Measurements from ENCODE around the gene KCTD21.
"Not testable (repeated sequence)": the region's sequence is repeated elsewhere in the genome, so short reads cannot be mapped to it uniquely, and the experiment has no call there.

Gene KCTD21

DNA sequence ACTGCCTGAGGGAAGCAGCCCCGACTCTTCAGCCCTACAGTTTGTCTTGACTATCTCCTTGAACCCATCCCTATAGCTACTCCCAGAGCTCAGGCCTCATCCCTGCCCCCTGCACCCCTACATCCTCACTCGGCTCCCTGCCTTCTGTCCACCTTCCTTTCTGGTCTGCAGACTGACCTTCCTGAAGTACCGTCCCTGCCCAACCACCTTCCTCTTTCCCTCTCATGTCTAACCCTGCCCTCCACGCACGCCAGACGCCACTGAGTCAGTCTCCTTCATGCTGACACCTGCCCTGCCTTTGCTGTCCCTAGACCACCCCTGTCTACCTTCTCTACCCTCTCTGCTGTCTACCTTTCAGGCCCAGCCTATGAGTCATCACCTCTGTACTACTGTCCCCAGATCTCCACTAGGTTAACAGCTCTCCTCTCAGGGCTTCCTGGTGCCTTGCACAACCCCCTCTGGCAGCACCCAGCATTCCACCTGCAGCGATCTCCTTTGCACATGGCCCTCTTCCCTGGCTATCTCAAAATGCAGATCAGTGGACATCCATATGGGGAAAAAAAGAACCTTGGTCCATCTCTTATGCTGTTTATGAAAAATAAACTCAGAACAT is 8.9 kb downstream of the KCTD21 start:
- DNase-seq (ENCODE audit: low read depth, low spot score): no peak
- no peak overlapping the region for H3K27ac ChIP-seq

DNA sequence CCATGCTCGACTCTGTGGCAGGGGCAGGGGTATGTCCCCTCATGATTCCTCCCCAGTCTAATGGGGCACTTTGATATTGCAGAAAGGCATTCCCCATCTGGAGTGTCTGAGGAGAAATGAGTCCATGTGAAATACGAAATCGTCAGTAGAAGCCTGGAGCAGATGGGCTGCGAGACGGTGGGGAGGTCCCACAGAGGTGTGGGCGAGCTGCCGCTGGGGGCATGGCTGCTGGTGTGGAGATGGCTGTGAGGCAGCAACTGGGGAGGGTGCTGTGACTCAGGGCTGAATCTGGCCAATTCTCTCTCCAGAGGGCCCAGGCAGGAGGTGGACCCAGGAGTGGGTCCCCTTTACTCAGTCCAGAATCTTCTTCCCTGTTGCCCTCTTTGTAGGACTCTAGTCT is 11.2 kb downstream of the KCTD21 start:
- no peak overlapping the region for H3K27ac ChIP-seq
- no peak for DNase-seq (ENCODE audit: low read depth, low spot score)

GRCh38 chr11:78176605-78177141 is 11.8 kb downstream of the KCTD21 start:
- no peak for DNase-seq (ENCODE audit: low read depth, low spot score)

GRCh38 chr11:78175862-78176261 is 12.6 kb downstream of the KCTD21 start:
- DNase-seq (ENCODE audit: low read depth, low spot score); H3K27ac ChIP-seq: not testable (repeated sequence)

More at GRCh38 chr11:78176605-78177141, 11.8 kb downstream of the KCTD21 start:
- H3K27ac ChIP-seq: no peak overlapping the region

- no peak overlapping the region for H3K27ac ChIP-seq
- DNase-seq (ENCODE audit: low read depth, low spot score): no peak
Observed at GRCh38 chr11:78171951-78172350, 16.5 kb downstream of the KCTD21 start.

DNA sequence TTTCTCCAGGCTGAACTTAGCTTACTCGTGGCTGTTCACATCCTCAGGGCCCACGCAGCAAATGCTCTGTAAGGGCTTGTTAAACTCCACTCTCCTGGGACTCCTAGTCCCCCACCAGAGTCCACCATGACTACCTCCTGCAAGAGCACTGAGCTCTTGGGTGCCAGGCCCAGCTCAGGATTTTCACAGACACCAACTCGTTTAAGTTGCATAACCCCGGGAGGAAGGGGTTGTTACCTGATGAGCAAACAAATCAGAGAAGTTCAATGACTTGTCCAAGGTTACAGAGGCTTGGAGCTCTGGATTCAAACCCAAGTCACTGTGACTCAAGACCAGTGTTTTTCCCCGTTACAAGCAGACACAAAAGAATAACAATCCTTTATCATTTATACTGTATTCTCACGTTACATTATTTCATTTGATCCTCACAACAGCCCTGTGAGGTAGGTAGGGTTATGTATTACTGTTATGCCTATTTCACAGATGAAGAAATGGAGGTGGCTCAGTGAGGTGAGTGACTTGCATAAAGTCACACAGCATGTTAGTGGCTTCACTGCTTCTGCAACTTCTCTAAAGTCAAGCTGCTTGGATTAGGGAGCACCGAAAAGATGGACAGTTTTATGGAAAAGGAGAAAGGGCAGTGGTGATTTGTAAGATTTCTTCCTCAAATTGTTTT is 17.4 kb downstream of the KCTD21 start:
- DNase-seq (ENCODE audit: low read depth, low spot score): no peak
- no peak overlapping the region for H3K27ac ChIP-seq

- H3K27ac ChIP-seq: no peak overlapping the region
- DNase-seq (ENCODE audit: low read depth, low spot score): no peak
Observed at GRCh38 chr11:78170413-78170812, 18.0 kb downstream of the KCTD21 start.

GRCh38 chr11:78168539-78169477 is 19.6 kb downstream of the KCTD21 start:
- no peak overlapping the region for H3K27ac ChIP-seq
- DNase-seq (ENCODE audit: low read depth, low spot score): no peak

GRCh38 chr11:78166855-78167469 is 21.5 kb downstream of the KCTD21 start:
- no peak overlapping the region for H3K27ac ChIP-seq
- no peak for DNase-seq (ENCODE audit: low read depth, low spot score)

- DNase-seq (ENCODE audit: low read depth, low spot score): no peak
- H3K27ac ChIP-seq: no peak overlapping the region
Observed at GRCh38 chr11:78164471-78164870, 24.0 kb downstream of the KCTD21 start.

GRCh38 chr11:78163828-78164227 is 24.6 kb downstream of the KCTD21 start:
- H3K27ac ChIP-seq: no peak overlapping the region
- no peak for DNase-seq (ENCODE audit: low read depth, low spot score)

- no peak for DNase-seq (ENCODE audit: low read depth, low spot score)
- no peak overlapping the region for H3K27ac ChIP-seq
Observed at GRCh38 chr11:78161962-78162371, 26.5 kb downstream of the KCTD21 start.

GRCh38 chr11:78161346-78161745 is 27.1 kb downstream of the KCTD21 start:
- no peak for DNase-seq (ENCODE audit: low read depth, low spot score)
- no peak overlapping the region for H3K27ac ChIP-seq

GRCh38 chr11:78160557-78160956 is 27.9 kb downstream of the KCTD21 start:
- no peak for DNase-seq (ENCODE audit: low read depth, low spot score)
- H3K27ac ChIP-seq: no peak overlapping the region

DNA sequence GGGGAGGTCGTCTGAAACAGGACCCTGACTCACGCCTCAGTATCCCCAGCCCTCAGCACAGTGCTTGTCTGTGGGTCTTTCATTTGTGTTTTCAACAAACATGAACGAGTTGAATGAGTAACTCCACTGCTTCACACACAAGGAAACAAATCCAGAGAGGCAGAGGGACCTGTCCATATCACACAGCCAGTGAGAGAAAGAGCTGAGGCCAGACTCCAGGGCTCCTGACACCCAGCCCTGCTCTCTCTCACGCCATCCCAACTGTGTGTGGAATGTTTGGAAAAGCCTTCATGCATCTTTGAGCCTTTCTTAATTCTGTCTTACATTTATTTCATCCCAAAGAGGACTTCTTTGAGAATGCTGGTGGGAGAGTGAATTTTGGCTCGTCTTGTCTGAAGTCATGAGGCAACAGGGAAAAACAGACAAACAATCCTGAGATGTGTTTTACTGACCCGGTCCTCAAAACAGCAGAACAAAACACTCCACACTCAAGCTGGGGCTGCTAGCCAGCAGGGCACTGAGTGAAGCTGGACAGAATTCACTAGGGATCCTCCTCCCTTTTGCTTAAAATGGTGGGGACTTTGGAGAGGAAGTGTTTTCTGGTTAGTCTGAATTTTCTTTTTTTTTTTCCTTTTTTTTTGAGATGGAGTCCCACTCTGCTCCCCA is 29.3 kb downstream of the KCTD21 start:
- H3K27ac ChIP-seq: no peak overlapping the region
- DNase-seq (ENCODE audit: low read depth, low spot score): no peak

- no peak overlapping the region for H3K27ac ChIP-seq
- DNase-seq (ENCODE audit: low read depth, low spot score): no peak
Observed at GRCh38 chr11:78156127-78156844, 32.1 kb downstream of the KCTD21 start.

- DNase-seq (ENCODE audit: low read depth, low spot score): no peak
- no peak overlapping the region for H3K27ac ChIP-seq
Observed at GRCh38 chr11:78151804-78152203, 36.6 kb downstream of the KCTD21 start.

DNA sequence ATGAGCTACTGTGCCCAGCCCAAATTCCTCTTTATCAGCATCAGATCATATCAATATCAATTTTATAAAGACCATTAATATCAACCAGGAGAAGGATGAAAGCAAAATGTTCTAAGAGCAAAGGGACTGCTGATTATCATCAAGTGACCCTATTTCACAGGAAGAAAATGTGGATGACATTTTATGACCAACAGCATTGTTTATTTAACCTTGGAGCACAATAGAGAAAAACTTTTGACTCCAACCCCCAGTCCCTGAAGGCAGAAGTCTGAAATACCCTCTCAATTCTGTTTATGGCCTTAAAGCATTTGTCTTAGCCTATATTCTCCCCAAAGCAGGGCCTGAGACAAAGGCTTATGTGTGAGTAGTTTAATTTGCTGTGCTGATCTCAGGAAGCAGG is 37.7 kb downstream of the KCTD21 start:
- no peak for DNase-seq (ENCODE audit: low read depth, low spot score)

DNA sequence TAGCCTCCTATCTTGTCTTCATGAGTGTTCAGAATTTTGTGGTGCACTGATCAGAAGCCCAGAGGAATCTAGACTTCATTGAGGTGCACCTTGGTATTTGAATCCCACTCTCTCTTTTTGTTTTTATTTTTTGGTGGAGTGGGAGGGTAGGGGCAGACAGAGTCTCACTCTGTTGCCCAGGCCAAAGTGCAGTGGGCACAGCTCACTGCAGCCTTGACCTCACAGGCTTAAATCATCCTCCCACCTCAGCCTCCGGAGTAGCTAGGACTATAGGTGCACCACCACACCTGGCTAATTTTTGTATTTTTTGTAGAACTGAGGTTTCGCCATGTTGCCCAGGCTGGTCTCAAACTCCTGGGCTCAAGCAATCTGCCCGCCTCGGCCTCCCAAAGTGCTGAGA is 38.1 kb downstream of the KCTD21 start:
- no peak overlapping the region for H3K27ac ChIP-seq
- DNase-seq (ENCODE audit: low read depth, low spot score): no peak

More for the DNA sequence above, 37.7 kb downstream of the KCTD21 start:
- no peak overlapping the region for H3K27ac ChIP-seq

Data from epithelial cell of prostate (primary cell).